SK-N-SH (cell line): ENCODE results near the gene RGS18.

Source experiments
- CTCF ChIP-seq: fragments of 200-600 bp; sonication (generic); IDR thresholded peaks from 2 replicates; pipeline ENCODE4 v1.6.1; 2017; ENCODE audit warnings: antibody characterized with exemption, mild to moderate bottlenecking, moderate library complexity
- MXI1 ChIP-seq: IDR thresholded peaks from 2 replicates; pipeline ENCODE4 v1.6.1; 2012; ENCODE audit warnings: mild to moderate bottlenecking, low read depth, low read length, improper control_type of control experiment
- REST ChIP-seq: IDR thresholded peaks from 2 replicates; pipeline ENCODE4 v1.6.1; 2012; ENCODE audit warnings: mild to moderate bottlenecking, low read depth, low read length, moderate library complexity
- RFX5 ChIP-seq: IDR thresholded peaks from 2 replicates; pipeline ENCODE4 v1.6.1; 2012; ENCODE audit warnings: mild to moderate bottlenecking, improper control_type of control experiment, low read length
- USF2 ChIP-seq: fragments of 150-350 bp; IDR thresholded peaks from 2 replicates; pipeline ENCODE4 v1.6.1; 2017; ENCODE audit warnings: antibody characterized with exemption, low read length, low read depth, borderline replicate concordance

GRCh38 chr1:192171123-192171522, 12.9 kb downstream of the RGS18 start:
- TF ChIP-seq REST (no peak), CTCF (no peak), RFX5 (no peak), MXI1 (no peak), USF2 (no peak)
